ENCODE data around the gene LRBA.
"Not testable (repeated sequence)": the region's sequence is repeated elsewhere in the genome, so short reads cannot be mapped to it uniquely, and the experiment has no call there.

The LRBA gene

GRCh38 chr4:150581641-150582051, 433.4 kb downstream of the LRBA start:
- DNase-seq = no peak

GRCh38 chr4:150581056-150581605, 434.0 kb downstream of the LRBA start:
- no peak for DNase-seq

DNA sequence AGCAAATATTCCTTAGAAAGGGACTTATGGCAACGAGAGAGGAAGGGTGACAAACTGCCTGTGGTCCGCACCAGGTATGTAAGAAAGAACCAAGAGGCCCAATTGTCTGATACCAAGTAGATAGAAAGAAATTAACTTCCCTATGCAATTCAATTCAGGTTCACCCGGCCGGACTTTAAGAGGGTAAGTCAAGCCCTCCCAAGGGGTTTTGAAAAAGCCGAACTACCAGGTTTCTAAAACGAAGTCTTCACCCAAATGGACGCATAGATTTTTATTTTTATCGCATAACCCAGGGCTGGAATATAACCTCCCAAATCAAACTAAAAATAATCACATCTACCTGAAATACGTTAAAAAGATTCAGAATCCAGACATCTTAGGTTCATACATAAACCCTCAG, 434.8 kb downstream of the LRBA start:
- no peak for DNase-seq

DNA sequence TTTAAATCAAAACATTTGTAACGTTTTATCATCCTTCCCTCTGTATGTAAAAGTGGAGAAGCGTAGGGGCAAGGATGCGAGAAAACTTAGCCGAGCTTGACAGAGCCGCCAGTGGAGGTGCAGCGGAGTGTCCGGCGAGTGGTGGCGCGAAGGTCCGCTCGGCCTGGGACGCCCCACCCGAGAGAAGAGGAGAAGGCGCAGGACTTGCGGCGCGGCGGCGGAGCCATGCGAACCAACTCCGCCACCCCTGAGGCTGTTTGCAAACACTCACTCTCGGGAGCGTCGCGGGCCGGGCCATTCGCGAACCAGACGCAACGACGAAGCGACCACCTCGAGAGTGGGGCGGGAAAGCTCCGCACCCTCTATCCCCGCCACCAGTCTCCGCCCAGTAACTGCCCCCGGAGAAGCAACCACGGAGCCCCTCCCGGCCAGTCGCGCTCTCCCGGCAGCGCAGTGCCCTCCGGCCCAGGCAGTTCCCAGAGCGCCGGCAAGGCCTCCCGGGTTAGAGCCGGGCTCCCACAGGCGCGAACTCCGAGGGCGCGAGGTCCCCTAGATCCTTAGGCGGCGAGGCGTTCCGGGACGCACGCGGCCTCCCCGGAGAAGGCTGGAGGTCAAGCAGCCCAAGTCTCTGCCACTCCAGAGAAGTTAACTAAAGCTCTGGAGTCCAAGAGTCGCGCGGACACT, 435.4 kb downstream of the LRBA start:
- DNase-seq = no peak

DNA sequence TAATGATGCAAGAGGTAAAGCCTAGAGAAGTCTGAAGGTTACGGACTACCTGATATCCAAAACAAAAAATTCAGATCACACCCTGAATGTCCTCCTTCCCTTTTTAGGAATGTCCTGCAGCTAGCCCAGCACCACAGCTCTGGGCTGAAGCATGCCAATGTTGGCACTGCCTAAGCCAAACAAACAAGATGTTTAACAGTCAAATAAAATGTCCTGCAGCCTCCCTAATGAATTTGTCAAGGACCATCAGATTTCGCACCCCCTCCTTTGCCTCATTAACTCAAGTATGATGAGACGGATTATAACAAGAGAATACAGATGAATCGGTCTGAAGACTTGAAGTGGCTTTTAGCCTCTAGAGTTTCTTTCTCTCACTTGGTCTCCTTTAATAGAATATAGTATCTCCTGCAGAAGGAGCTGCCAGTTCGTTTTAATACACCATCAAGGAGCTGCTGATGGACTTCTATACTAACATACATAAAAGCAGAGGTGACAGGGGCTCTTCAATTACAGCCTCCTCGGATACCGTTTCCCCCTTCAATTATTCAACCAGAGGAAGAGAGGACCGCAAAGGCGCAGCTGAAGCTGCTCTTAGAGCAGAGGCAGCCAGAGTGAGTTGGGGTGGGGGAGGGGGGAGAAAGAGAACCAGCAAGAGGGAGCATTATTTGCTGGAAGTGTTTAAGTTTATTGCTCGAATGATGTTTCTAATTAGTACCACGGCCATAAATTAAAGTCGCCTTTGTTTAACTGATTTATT, 436.2 kb downstream of the LRBA start:
- no peak for DNase-seq

DNA sequence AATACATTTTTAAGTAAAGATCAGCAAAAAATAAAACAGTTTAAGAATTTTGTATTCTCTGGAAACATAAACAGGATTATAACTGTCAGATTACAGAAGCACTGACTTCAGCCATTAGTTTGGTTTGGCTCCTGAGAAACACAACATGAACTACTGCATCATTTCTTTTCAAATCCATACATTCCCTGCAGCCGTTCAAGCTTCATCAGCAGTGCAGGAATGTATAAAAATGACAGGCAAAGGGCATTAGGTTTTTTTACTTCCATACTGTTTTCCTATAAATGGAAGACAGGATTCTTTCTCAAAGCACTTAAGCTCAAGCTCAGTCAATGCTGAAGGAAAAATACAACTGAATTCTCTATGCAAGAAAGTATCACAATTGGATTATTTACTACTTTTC, 437.3 kb downstream of the LRBA start:
- DNase-seq = no peak

GRCh38 chr4:150574678-150575077, 440.4 kb downstream of the LRBA start:
- no peak for DNase-seq

- no peak for DNase-seq
Observed at GRCh38 chr4:150573534-150573933, 441.6 kb downstream of the LRBA start.

GRCh38 chr4:150572704-150573504, 442.2 kb downstream of the LRBA start:
- no peak for DNase-seq

DNA sequence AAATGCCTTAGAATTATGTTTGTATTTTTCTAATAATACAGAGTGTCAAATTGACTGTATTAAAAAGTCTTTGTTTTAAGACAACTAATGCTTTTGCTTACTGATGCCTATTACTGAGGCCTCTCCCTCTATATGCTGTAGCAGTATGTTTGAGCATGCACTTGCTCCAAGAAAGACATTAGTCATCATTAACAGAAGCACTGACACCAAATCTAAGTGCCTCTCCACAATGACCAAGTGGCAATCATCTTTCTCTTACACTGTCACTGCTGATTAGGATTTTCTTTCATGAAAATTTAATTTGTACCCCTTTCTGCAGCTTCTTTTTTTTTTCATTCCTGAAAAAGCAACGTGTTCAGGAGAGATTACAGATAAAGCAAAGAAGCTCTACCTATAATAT, 444.2 kb downstream of the LRBA start:
- no peak for DNase-seq

DNA sequence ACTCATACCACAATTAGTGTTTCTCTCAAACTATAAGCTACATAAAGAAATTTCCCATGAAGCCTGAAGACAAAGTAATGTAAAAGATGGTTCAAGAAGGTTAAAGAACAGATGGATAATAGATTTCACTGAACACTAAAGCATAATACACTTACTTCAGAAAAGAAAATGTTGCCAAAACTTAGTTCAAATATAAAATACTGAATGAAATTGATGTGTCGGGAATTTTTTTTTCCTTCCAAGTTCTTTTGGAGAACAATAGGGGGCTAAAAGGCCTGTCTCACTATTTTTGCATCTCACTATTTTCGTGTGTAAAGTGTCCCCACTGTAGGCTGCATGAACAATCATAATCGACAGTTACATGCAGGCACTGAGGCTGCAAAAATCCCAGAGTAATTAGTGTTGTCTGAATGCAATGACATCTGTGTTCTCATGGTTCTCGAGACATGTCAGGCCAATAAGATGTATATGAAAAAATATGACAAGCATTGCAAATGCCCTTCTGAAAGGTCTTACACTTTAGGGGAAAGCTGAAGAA, 445.0 kb downstream of the LRBA start:
- no peak for DNase-seq

- DNase-seq = no peak
Observed at GRCh38 chr4:150569384-150569987, 445.6 kb downstream of the LRBA start.

DNA sequence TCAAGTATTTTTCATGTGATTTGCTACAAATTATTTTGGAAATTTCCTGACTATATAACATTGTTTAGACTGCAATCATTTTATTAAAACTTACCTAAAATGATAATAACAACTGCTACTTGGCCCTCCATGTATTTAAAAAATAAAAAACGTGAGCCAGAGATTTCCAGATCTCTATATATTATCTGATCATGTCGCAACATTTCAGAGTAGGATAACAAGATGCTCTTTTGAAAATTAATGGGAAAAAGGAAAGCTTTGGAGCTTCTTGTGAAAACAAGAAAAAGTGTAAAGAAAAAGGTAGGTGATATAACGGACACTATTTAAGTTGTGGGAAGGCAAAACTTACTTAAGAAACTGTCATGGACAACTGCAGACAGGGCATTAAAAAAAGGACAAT, 448.0 kb downstream of the LRBA start:
- DNase-seq = no peak

DNA sequence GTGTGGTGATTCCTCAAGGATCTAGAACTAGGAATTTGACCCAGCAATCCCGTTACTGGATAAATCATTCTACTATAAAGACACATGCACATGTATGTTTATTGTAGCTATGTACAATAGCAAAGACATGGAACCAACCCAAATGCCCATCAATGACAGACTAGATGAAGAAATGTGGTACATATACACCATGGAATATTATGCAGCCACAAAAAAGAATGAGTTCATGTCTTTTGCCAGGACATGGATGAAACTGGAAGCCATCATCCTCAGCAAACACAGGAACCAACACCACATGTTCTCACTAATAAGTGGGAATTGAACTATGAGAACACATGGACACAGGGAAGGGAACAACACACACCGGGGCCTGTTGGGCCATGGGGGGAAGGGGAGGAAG, 450.1 kb downstream of the LRBA start:
- not testable (repeated sequence) for DNase-seq

- no peak for DNase-seq
Observed at GRCh38 chr4:150562751-150563150, 452.3 kb downstream of the LRBA start.

GRCh38 chr4:150562250-150562649, 452.8 kb downstream of the LRBA start:
- DNase-seq = no peak

- no peak for DNase-seq
Observed at GRCh38 chr4:150561143-150561737, 453.8 kb downstream of the LRBA start.

DNA sequence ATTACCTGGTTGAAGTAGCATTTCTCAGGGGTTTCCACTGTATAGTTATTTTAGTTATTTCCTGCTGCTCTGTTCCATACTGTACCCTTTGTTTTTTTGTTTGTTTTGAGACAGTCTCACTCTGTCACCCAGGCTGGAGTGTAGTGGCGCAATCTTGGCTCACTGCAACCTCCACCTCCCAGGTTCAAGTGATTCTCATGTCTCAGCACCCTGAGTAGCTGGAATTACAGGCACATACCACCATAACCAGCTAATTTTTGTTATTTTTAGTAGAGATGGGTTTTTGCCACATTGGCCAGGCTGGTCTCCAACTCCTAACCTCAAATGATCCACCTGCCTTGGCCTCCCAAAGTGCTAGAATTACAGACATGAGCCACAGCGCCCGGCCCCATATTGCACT, 457.3 kb downstream of the LRBA start:
- DNase-seq = not testable (repeated sequence)

DNA sequence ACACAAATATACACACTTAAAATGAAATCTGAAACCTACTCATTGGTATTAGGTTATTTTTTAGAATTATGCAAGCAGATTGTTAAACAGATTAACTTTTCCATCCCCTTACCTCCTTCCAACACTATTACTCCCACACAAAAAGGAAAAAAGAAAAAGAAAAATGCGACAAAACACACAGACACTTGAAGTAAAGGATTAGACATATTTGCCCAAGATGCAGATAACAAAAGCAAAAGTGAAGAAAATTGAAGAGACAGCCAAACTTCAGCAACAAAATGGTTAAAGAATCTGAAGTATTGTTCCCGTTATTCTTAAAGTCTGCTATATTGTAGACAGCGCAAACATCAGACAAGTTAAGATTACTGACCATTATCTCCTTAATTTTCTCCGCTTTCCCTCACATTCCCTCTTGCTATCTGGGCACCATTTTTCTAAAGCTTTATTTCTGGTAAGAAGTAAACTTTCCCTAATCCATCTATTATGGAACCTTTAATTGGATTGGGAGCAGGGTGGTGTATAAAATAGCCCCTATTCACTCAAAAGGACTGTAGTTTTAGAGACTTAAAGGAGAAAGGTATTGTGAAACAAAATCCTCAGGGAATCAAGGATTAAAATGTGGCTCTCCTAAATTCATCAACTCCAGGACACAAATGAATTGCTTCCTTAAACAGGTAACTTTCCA, 467.8 kb downstream of the LRBA start:
- no peak for DNase-seq

GRCh38 chr4:150546286-150546685, 468.8 kb downstream of the LRBA start:
- no peak for DNase-seq

DNA sequence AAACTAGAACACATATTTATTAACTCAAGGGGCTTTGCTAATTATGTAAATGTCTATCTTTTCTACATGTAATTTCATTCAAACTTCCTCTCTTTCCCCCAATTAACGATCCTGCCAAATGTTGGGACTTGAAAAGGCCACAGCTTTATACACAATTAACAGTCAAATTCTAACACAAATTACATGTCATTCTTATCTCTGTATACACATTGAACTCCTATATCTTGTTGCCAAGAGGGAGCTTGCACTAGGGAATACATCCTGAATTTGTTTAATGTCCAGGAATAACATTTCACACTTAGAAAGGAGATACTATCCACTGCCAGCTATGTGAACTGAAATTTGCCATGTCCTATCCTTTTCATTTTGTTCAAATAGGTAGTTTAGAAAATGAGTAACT, 472.0 kb downstream of the LRBA start:
- DNase-seq = no peak

DNA sequence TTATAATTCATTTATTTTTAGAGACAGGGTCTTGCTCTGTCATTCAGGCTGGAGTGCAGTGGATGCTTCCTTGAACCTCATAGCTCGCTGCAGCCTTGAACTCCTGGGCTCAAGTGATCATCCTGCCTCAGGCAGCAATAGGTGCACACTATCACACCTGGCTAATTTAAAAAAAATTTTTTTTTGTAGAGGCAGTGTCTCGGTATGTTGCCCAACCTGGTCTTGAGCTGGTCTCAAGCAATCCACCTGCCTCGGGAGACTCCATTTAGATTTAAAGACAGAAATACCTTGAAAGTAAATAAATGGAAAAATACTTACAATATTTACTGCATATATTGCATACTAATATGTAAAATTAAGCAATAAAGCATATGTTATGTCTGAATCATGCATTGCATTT, 473.4 kb downstream of the LRBA start:
- DNase-seq = no peak
